Astrocyte (in vitro differentiated cells and primary cell): Measurements from ENCODE around the gene GNL3L.
"Not testable (repeated sequence)": the region's sequence is repeated elsewhere in the genome, so short reads cannot be mapped to it uniquely, and the experiment has no call there.

Experiments used
- CTCF ChIP-seq: IDR thresholded peaks from 2 replicates; pipeline ENCODE4 v1.5.1; 2011; ENCODE audit warnings: low read depth, mild to moderate bottlenecking, inconsistent platforms, low read length, moderate library complexity; ENCODE audit not compliant: insufficient read depth
- EZH2 ChIP-seq: IDR thresholded peaks from 2 replicates; pipeline ENCODE4 v1.6.1; 2012; ENCODE audit warnings: mild to moderate bottlenecking, low read length, inconsistent platforms; ENCODE audit not compliant: insufficient read depth

GRCh38 chrX:54572641-54573040, 42.6 kb downstream of the GNL3L start:
- not testable (repeated sequence) for TF ChIP-seq CTCF, EZH2
